Adrenal gland (tissue), 5 donors: ENCODE data around the gene CHPF2.

ENCODE experiments used
- CTCF ChIP-seq, 6 experiments: fragments of 450-650 bp in 4 of 6; fragments of 200-600 bp in 2 of 6; sonication (generic) in 1 of 6; IDR thresholded peaks; 1 replicate in 5 of 6; 2 replicates in 1 of 6; pipeline versions ENCODE4 v1.5.1 to v1.8.0; 2016 to 2021; ENCODE audit warnings: antibody characterized with exemption in 6 of 6, mild to moderate bottlenecking in 2 of 6, moderate library complexity in 1 of 6
- POLR2A ChIP-seq, 2 donors: fragments of 450-650 bp; IDR thresholded peaks; one replicate each; pipeline ENCODE4 v1.6.1; 2017; ENCODE audit warnings: antibody characterized with exemption in 2 of 2, mild to moderate bottlenecking in 2 of 2, moderate library complexity in 1 of 2
- donor health status: DM: no; HTN: no; CAD: no.

DNA sequence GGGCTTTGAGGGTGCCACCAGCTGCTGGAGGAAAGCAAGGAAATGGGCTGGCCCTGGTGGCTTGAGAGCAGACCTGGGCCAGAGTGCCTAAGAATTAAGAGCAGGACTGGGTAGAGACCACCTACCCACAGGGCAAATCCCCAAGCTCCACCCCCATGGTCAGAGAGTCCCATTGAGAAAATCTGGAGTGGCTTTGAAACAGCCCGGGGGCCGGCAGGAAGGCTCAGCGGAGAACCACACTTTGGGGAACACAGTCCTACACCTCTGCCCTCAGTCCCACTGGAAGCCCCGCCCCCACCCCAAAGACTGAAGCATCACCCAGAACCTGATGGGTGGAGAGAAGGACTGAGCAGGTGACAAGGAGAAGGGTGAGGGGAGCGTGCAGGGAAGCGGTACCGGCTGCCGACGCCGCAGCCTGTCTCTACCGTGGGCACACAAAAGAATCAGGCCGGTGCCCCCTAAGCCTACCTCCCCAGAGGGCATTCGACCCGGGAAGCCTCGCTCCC, 12.6 kb downstream of the CHPF2 start:
- TF ChIP-seq CTCF (IDR thresholded peaks at IDR 0.05) (no peak), POLR2A (IDR thresholded peaks at IDR 0.05) (no peak)
